B cell (primary cell): ENCODE results near the gene PRPS2. TPM values are rescaled to one million over a fixed set of nuclear protein-coding genes. Genes with fewer than 3 reads are reported as not detected.

ENCODE experiments used
- ATAC-seq: fragments of 200-7000 bp; cut with Tn5 transposase; one replicate; pipeline ENCODE4 v1.10.0; 2021; ENCODE audit warnings: low read depth, mild to moderate bottlenecking, moderate number of reproducible peaks, moderate library complexity
- CTCF ChIA-PET: fragments of 350-600 bp; sonication (Branson Sonifier 250); formaldehyde crosslinking; loops from one replicate; lab custom pipeline; 2021; ENCODE audit warnings: antibody characterized with exemption, inconsistent platforms; lab: Charles Lee
- POLR2A ChIA-PET: fragments of 350-600 bp; sonication (Branson Sonifier 250); formaldehyde crosslinking; loops from one replicate; lab custom pipeline; 2021; ENCODE audit warnings: antibody characterized with exemption; lab: Charles Lee
- DNase-seq: peaks from one replicate; pipeline ENCODE4 v3.0.0; 2013
- H2AFZ ChIP-seq: 2 replicates; pipeline ENCODE4 v1.6.1; 2012; ENCODE audit warnings: mild to moderate bottlenecking, low read depth, low read length; ENCODE audit not compliant: insufficient read depth, poor library complexity, severe bottlenecking
- H3K27ac ChIP-seq, 2 donors: 1 replicate in 1 of 2; 2 replicates in 1 of 2; pipeline ENCODE4 v1.5.1; 2012 to 2013; ENCODE audit warnings: low read length in 2 of 2, mild to moderate bottlenecking in 2 of 2, moderate library complexity in 1 of 2
- H3K27me3 ChIP-seq, 4 experiments: fragments of 200-600 bp in 1 of 4; sonication (generic) in 1 of 4; replicated peaks in 1 of 4; 1 replicate in 2 of 4; 2 replicates in 2 of 4; pipeline versions ENCODE4 v1.6.1 to v1.7.0; 2013 to 2016; ENCODE audit warnings: low read length in 3 of 4, mild to moderate bottlenecking in 2 of 4, mixed read lengths in 1 of 4, moderate library complexity in 1 of 4; ENCODE audit not compliant: insufficient read depth in 4 of 4, control insufficient read depth in 3 of 4; ENCODE audit errors: control extremely low read depth in 1 of 4
- H3K36me3 ChIP-seq, 2 experiments: replicated peaks in 1 of 2; 1 replicate in 1 of 2; 2 replicates in 1 of 2; pipeline versions ENCODE4 v1.6.1 to v1.7.1; 2013; ENCODE audit warnings: low read length in 1 of 2; ENCODE audit not compliant: insufficient read depth in 2 of 2, control insufficient read depth in 1 of 2; ENCODE audit errors: control extremely low read depth in 1 of 2, extremely low read depth in 1 of 2
- H3K4me1 ChIP-seq, 2 donors: fragments of 200-600 bp in 1 of 2; sonication (generic) in 1 of 2; 1 replicate in 1 of 2; 2 replicates in 1 of 2; pipeline versions ENCODE4 v1.5.1 to v1.6.1; 2013 to 2017; ENCODE audit warnings: low read length in 2 of 2; ENCODE audit not compliant: control insufficient read depth in 2 of 2, insufficient read depth in 2 of 2
- H3K4me2 ChIP-seq: replicated peaks from 2 replicates; pipeline ENCODE3; 2012; ENCODE audit warnings: mild to moderate bottlenecking, low read depth, low read length; ENCODE audit not compliant: poor library complexity, severe bottlenecking
- H3K4me3 ChIP-seq, 5 experiments: fragments of 200-600 bp in 1 of 5; sonication (generic) in 1 of 5; 1 replicate in 3 of 5; 2 replicates in 2 of 5; pipeline versions ENCODE4 v1.5.1 to v1.7.0; 2011 to 2016; ENCODE audit warnings: low read length in 4 of 5, mild to moderate bottlenecking in 4 of 5, low read depth in 2 of 5, control low read depth in 1 of 5, moderate library complexity in 1 of 5; ENCODE audit not compliant: insufficient read depth in 1 of 5; ENCODE audit errors: control extremely low read depth in 1 of 5, extremely low read depth in 1 of 5
- H3K79me2 ChIP-seq: fragments of 200-600 bp; sonication (generic); one replicate; pipeline ENCODE4 v1.6.0; 2016; ENCODE audit warnings: low read length; ENCODE audit not compliant: control insufficient read depth, insufficient read depth
- H3K9ac ChIP-seq: fragments of 200-600 bp; sonication (generic); 2 replicates; pipeline ENCODE4 v1.6.1; 2017; ENCODE audit warnings: mild to moderate bottlenecking, low read length, moderate library complexity
- H3K9me3 ChIP-seq, 3 donors: one replicate each; pipeline versions ENCODE4 v1.6.1 to v1.7.1; 2013; ENCODE audit warnings: low read length in 2 of 3; ENCODE audit not compliant: control insufficient read depth in 2 of 3, insufficient read depth in 1 of 3; ENCODE audit errors: control extremely low read depth in 1 of 3
- H4K20me1 ChIP-seq: 2 replicates; pipeline ENCODE4 v1.6.0; 2012; ENCODE audit warnings: mild to moderate bottlenecking, low read length; ENCODE audit not compliant: insufficient read depth, control insufficient read depth, poor library complexity, severe bottlenecking
- H3K27ac Mint-ChIP-seq: one replicate; pipeline ENCODE4 v1.8.0; 2021; ENCODE audit warnings: mixed read lengths
- H3K27me3 Mint-ChIP-seq: one replicate; pipeline ENCODE4 v1.8.0; 2021; ENCODE audit warnings: mixed read lengths
- H3K4me1 Mint-ChIP-seq: one replicate; pipeline ENCODE4 v1.8.0; 2021; ENCODE audit warnings: mixed read lengths
- H3K4me3 Mint-ChIP-seq: one replicate; pipeline ENCODE4 v1.8.0; 2021; ENCODE audit warnings: mixed read lengths
- H3K9me3 Mint-ChIP-seq: one replicate; pipeline ENCODE4 v1.8.0; 2022; ENCODE audit warnings: mixed read lengths; ENCODE audit not compliant: insufficient read depth
- EZH2 ChIP-seq: IDR thresholded peaks from 2 replicates; pipeline ENCODE4 v1.6.1; 2012; ENCODE audit warnings: borderline replicate concordance, low read depth, mild to moderate bottlenecking, moderate library complexity, low read length; ENCODE audit not compliant: insufficient read depth, poor library complexity, severe bottlenecking
- WGBS: methylation state at CpG from one replicate; pipeline ENCODE4 v1.1.5; 2013; ENCODE audit warnings: missing lambda C conversion rate; ENCODE audit not compliant: insufficient coverage; 5-methylcytosine and 5-hydroxymethylcytosine counted together
- intact Hi-C: fragments of 100-400 bp; cut with micrococcal nuclease; formaldehyde crosslinking; loops from one replicate; pipeline ENCODE4 v1.10.0; 2022
- polyA plus RNA-seq: library from polyadenylated mRNA; depleted of rRNA; stranded (reverse); fragments of >200 nt; gene quantifications from 2 replicates; pipeline ENCODE4 v1.2.3, GENCODE V29; 2012
- total RNA-seq, 2 donors: library from RNA; stranded (reverse); fragments of 120-200 nt in 1 of 2; gene quantifications; 1 replicate in 1 of 2; 2 replicates in 1 of 2; pipeline versions ENCODE4 v1.2.3 to v1.2.4, GENCODE V29; 2013 to 2022
- TF ChIP-seq, protein P1 (sequence below): fragments of 200-600 bp; IDR thresholded peaks from one replicate; pipeline ENCODE4 v1.8.0; 2022; ENCODE audit warnings: antibody characterized with exemption, mild to moderate bottlenecking

PRPS2 gene
- total and polyA plus RNA-seq, 2 donors (not counting 1 experiment from before 2014, with no cell fraction given), result 11.6 to 31.1 TPM

- Histone ChIP-seq H2AFZ (no peak overlapping the region), H3K4me1 (no peaks in the 10 kb centered on the region), H3K79me2 (no peaks in the 10 kb centered on the region), H3K27ac (no peak overlapping the region), H3K27me3 (no peaks in the 10 kb centered on the region), H3K4me2 (no peak overlapping the region), H3K36me3 (peaks cover 0 to 18% of the 10 kb centered on the region in 2 experiments), H3K9me3 (no peaks in the 10 kb centered on the region), H3K4me3 (no peak overlapping the region), H3K9ac (no peak overlapping the region), H4K20me1 (no peaks in the 10 kb centered on the region)
- intact Hi-C loops, result no loop called here
- WGBS, result no CpG with 5 or more reads among the region's 6 CpGs
- Mint-ChIP-seq H3K4me3 (no peak overlapping the region), H3K27me3 (no peaks in the 10 kb centered on the region), H3K27ac (no peak overlapping the region), H3K9me3 (no peaks in the 10 kb centered on the region), H3K4me1 (no peaks in the 10 kb centered on the region)
- TF ChIP-seq EZH2, result no peak
- TF ChIP-seq, protein P1, sequence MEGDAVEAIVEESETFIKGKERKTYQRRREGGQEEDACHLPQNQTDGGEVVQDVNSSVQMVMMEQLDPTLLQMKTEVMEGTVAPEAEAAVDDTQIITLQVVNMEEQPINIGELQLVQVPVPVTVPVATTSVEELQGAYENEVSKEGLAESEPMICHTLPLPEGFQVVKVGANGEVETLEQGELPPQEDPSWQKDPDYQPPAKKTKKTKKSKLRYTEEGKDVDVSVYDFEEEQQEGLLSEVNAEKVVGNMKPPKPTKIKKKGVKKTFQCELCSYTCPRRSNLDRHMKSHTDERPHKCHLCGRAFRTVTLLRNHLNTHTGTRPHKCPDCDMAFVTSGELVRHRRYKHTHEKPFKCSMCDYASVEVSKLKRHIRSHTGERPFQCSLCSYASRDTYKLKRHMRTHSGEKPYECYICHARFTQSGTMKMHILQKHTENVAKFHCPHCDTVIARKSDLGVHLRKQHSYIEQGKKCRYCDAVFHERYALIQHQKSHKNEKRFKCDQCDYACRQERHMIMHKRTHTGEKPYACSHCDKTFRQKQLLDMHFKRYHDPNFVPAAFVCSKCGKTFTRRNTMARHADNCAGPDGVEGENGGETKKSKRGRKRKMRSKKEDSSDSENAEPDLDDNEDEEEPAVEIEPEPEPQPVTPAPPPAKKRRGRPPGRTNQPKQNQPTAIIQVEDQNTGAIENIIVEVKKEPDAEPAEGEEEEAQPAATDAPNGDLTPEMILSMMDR, result no peak
- DNase-seq (no peak), ATAC-seq (no peak)
- CTCF ChIA-PET, result interaction anchor here (1.8 kb wide), 1 partner anchor 9 kb away, joined by 9 read pairs; no protein-coding TSS in a partner anchor
- POLR2A ChIA-PET, result no interaction called here
Observed at GRCh38 chrX:12805333-12805732, 14.1 kb downstream of the PRPS2 start.

- H3K27ac Mint-ChIP-seq, result no peak overlapping the region
- Histone ChIP-seq H3K27ac (no peak overlapping the region), H3K79me2 (peaks cover 4% of the 10 kb centered on the region), H3K9me3 (no peaks in the 10 kb centered on the region), H3K4me2 (no peak overlapping the region), H3K27me3 (no peaks in the 10 kb centered on the region), H4K20me1 (no peaks in the 10 kb centered on the region), H3K36me3 (peaks cover 0 to 20% of the 10 kb centered on the region in 2 experiments), H3K9ac (no peak overlapping the region), H3K4me3 (no peak overlapping the region), H2AFZ (no peak overlapping the region), H3K4me1 (no peaks in the 10 kb centered on the region)
- POLR2A ChIA-PET, result no interaction called here
- DNase-seq, result no peak
- no peak overlapping the region for H3K4me3 Mint-ChIP-seq
- no peaks in the 10 kb centered on the region for H3K27me3 Mint-ChIP-seq
- H3K9me3 Mint-ChIP-seq, result no peaks in the 10 kb centered on the region
- TF ChIP-seq EZH2, result no peak
- TF ChIP-seq, protein P1, result no peak
- 81% methylated on average over 5 of the region's 8 CpGs for WGBS
- H3K4me1 Mint-ChIP-seq, result no peaks in the 10 kb centered on the region
- CTCF ChIA-PET, result interaction anchor here (1.4 to 6.1 kb wide), 2 partner anchors 82 to 135 kb away, joined by 3 to 159 read pairs; no protein-coding TSS in a partner anchor
- ATAC-seq, result no peak
- intact Hi-C loops, result no loop called here
Observed at GRCh38 chrX:12811658-12812057, 20.4 kb downstream of the PRPS2 start.
